HG02970 (cell line): Measurements from ENCODE around the gene KNOP1.
"Not testable (repeated sequence)": the region's sequence is repeated elsewhere in the genome, so short reads cannot be mapped to it uniquely, and the experiment has no call there.

ENCODE experiments used
- ATAC-seq: cut with Tn5 transposase; IDR thresholded peaks from one replicate; pipeline ENCODE4 v1.9.1; 2021; ENCODE audit warnings: mild to moderate bottlenecking, moderate library complexity, moderate number of reproducible peaks; ENCODE audit not compliant: unreplicated experiment, low FRiP score

The KNOP1 gene

GRCh38 chr16:19744670-19745069 lies 26.6 kb upstream of the KNOP1 start:
- no peak for ATAC-seq

GRCh38 chr16:19743816-19744159 lies 25.8 kb upstream of the KNOP1 start:
- no peak for ATAC-seq

DNA sequence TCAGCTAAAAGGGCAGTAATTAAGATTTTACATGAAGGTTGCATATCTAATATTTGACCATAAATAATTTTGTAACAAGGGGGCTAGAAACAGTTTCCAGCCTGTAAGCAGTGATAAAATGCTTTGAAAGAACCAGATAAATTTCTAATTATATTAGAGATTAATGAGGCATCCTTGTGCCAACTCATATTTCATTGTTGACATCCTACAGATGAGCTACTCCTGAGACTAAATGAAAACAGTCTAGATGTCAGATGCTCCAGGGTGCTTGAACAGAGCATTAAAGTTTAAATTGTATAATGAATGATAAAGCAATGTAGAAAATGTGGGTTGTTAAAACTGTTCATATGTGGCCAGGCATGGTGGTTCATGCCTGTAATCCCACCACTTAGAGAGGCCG lies 23.3 kb upstream of the KNOP1 start:
- no peak for ATAC-seq

DNA sequence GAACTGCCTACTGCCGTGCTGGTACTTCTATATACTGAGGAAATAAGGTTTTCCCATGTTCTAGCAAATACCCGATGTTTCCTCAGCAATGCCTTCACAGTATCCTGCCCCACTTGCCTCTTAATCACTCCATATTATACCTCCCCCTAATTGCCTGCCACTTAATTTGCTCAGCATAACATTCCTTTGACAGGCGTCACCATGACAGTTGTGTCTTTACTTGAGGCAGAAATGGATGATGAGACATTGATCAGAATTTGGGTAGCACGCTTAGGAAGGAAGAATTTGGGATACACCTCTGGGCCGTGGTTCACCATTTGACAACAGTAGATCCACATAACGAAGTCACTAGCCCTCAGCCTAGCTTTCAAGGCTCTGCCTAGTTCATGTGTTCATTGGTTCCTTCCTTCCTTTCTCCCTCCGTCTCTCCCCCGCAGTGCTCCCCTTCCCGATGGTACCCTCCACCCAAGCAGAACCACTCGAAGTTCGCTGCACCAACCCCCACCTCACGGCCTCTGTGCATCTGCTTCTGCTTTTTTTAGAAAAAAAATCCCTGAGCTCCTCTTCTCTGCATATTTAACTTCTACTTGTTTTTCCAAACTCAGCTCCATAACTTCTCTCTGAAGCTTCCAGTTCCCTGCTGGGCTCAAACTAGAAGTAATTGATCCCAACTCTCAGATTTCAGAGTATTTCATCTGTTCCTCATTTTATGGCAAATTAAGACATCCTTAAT lies 19.4 kb upstream of the KNOP1 start:
- ATAC-seq, result no peak

- no peak for ATAC-seq
These were observed 17.2 kb upstream of the KNOP1 start for GRCh38 chr16:19735074-19735867.

DNA sequence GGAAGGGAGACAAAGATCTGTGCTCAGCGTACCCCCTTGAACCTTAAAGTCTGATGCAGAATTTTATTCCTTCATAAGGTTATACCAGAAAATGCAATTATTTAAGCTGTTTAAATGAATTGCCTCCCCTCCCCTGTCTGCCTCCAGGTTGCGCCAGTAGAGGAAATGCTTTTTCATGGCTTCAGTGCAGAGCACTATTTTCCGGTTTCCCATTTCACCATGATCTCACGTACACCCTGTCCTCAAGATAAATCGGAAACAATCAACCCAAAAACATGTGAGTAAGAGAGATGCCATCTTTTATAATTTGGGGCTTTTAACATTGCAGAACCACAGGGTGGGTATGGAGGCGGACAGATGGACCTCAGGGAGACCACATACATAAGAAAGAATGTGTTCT lies 15.5 kb upstream of the KNOP1 start:
- no peak for ATAC-seq

GRCh38 chr16:19728636-19728965 lies 10.6 kb upstream of the KNOP1 start:
- no peak for ATAC-seq

- no peak for ATAC-seq
These were observed 5.0 kb upstream of the KNOP1 start for GRCh38 chr16:19722981-19723380.

DNA sequence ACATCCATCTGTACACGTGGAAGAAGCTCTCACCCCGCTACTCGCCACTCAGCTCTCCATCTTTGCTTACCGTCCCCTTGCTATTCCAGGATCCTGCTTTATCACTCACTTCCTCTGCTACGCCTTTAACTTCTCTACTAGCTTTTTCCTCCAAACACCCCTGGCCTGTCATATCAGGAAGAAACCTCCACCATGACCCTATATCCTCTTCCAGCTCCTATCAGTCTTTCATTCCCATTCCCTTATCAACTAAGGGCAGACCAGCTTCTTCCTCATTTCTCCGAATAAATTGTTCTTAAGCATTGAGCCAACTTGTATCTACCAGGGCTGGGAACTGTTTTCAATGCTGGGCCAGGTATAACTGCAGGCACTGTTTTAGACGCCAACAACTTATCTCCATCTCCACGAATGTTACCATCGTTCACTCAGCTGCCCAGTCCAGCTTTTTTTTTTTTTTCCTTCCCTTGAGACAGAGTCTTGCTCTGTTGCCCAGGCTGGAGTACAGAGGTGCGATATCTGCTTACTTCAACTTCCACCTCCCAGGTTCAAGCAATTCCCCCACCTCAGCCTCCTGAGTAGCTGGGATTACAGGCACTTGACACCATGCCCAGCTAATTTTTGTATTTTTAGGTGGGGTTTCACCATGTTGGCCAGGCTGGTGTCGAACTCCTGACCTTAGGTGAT lies 4.4 kb upstream of the KNOP1 start:
- ATAC-seq, result no peak

- no peak for ATAC-seq
These were observed 568 bp upstream of the KNOP1 start for GRCh38 chr16:19718624-19718965.

GRCh38 chr16:19717314-19717713 lies 713 bp downstream of the KNOP1 start:
- no peak for ATAC-seq

- not testable (repeated sequence) for ATAC-seq
These were observed 1.3 kb downstream of the KNOP1 start for GRCh38 chr16:19716728-19717127.

DNA sequence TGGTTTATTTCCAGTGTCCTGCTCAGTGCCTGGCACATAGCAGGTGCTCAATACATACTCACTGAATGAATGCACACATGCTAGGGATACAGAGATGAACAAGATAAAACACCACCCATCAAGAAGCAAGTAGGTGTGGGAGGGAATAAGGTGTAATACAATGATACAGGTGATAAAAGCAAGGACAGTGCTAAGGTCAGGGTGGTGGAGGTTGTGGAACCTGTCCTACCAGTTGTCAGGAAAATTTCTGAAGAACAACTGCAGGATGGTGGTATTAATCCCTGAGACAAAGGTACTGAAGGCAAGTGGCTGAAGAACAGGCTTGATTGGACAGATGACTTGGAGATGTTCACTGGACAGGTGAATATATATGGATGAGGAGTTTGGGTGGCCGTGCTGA lies 1.8 kb downstream of the KNOP1 start:
- ATAC-seq, result no peak

- ATAC-seq, result no peak
These were observed 2.5 kb downstream of the KNOP1 start for GRCh38 chr16:19715566-19715965.

GRCh38 chr16:19713697-19714096 lies 4.3 kb downstream of the KNOP1 start:
- ATAC-seq, result no peak

- no peak for ATAC-seq
These were observed 5.5 kb downstream of the KNOP1 start for GRCh38 chr16:19712418-19713058.

GRCh38 chr16:19711643-19712042 lies 6.4 kb downstream of the KNOP1 start:
- ATAC-seq, result no peak

GRCh38 chr16:19710991-19711545 lies 7.0 kb downstream of the KNOP1 start:
- no peak for ATAC-seq

GRCh38 chr16:19710191-19710908 lies 7.7 kb downstream of the KNOP1 start:
- ATAC-seq, result no peak

DNA sequence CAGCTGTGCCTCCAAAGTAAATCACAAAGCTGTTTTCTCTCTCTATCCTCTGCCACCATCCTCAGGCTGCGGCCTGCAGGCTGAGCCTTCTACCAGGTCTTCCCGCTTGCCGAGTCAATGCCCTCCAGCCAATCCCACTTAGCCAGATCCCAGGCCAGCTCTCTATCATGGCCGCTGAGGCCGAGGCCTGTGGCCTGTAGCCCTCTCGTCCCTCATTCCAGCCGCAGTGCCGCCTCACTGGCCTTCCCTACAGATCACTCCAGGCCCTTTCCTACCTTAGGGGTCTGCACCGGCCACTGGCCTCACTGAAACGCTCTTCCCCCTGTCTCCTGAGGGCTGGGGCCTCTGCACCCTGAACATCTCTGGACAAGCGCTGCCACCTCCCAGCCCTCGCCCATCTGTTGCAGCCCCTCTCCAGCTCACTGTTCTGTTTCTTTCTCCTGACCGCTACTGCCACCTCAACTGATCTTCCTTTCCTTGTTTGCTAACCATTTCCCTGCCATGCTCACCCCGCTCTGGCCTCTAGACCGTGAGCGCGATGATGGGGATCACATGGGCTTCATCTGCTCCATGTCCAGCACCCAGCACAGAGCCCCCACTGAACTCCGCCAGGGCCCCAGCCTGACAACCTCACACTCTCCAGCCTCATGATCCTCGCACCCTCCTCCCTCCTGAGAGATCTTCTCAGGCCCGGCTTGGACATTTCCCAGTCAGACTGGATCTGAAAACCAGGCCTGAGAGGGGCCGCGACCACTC lies 8.5 kb downstream of the KNOP1 start:
- no peak for ATAC-seq
